ENCODE measurements around the gene AGMO.

The AGMO gene

GRCh38 chr7:15452670-15453069 lies 109.1 kb downstream of the AGMO start:
- DNase-seq = no peak

GRCh38 chr7:15446722-15447121 lies 115.1 kb downstream of the AGMO start:
- no peak for DNase-seq

- no peak for DNase-seq
These were observed 115.5 kb downstream of the AGMO start for GRCh38 chr7:15446280-15446679.

GRCh38 chr7:15441915-15442314 lies 119.9 kb downstream of the AGMO start:
- DNase-seq = no peak

GRCh38 chr7:15440482-15440881 lies 121.3 kb downstream of the AGMO start:
- DNase-seq = no peak

GRCh38 chr7:15439853-15440252 lies 122.0 kb downstream of the AGMO start:
- DNase-seq = no peak

- no peak for DNase-seq
These were observed 128.7 kb downstream of the AGMO start for GRCh38 chr7:15433151-15433550.

- DNase-seq = no peak
These were observed 130.9 kb downstream of the AGMO start for GRCh38 chr7:15430911-15431310.

- no peak for DNase-seq
These were observed 131.6 kb downstream of the AGMO start for GRCh38 chr7:15430191-15430590.

- DNase-seq = no peak
These were observed 137.3 kb downstream of the AGMO start for GRCh38 chr7:15424468-15424867.

- DNase-seq = no peak
These were observed 142.2 kb downstream of the AGMO start for GRCh38 chr7:15419596-15419995.

- no peak for DNase-seq
These were observed 143.6 kb downstream of the AGMO start for GRCh38 chr7:15418264-15418663.

GRCh38 chr7:15417341-15417988 lies 144.3 kb downstream of the AGMO start:
- DNase-seq = no peak

- no peak for DNase-seq
These were observed 150.8 kb downstream of the AGMO start for GRCh38 chr7:15411019-15411418.

GRCh38 chr7:15407910-15408309 lies 153.9 kb downstream of the AGMO start:
- no peak for DNase-seq

- DNase-seq = no peak
These were observed 158.1 kb downstream of the AGMO start for GRCh38 chr7:15403751-15404150.

- DNase-seq = no peak
These were observed 158.5 kb downstream of the AGMO start for GRCh38 chr7:15403315-15403714.

GRCh38 chr7:15402436-15403136 lies 159.2 kb downstream of the AGMO start:
- DNase-seq = no peak

GRCh38 chr7:15400440-15400839 lies 161.4 kb downstream of the AGMO start:
- no peak for DNase-seq

GRCh38 chr7:15399441-15399840 lies 162.4 kb downstream of the AGMO start:
- DNase-seq = no peak

- no peak for DNase-seq
These were observed 163.7 kb downstream of the AGMO start for GRCh38 chr7:15397922-15398760.

- DNase-seq = no peak
These were observed 164.7 kb downstream of the AGMO start for GRCh38 chr7:15397159-15397550.

- no peak for DNase-seq
These were observed 165.3 kb downstream of the AGMO start for GRCh38 chr7:15396210-15397158.

All from activated CD4-positive, alpha-beta T cell treated with anti-CD3 and anti-CD28 coated beads, Interleukin-2, amount 50 U/mL, for 4 hours (primary cell).